ENCODE measurements around the gene DGKQ. TPM values are rescaled to one million over a fixed set of nuclear protein-coding genes. Genes with fewer than 3 reads are reported as not detected.

The DGKQ gene
- total RNA-seq, 1 experiment from 2014 or later: 12.4 TPM

DNA sequence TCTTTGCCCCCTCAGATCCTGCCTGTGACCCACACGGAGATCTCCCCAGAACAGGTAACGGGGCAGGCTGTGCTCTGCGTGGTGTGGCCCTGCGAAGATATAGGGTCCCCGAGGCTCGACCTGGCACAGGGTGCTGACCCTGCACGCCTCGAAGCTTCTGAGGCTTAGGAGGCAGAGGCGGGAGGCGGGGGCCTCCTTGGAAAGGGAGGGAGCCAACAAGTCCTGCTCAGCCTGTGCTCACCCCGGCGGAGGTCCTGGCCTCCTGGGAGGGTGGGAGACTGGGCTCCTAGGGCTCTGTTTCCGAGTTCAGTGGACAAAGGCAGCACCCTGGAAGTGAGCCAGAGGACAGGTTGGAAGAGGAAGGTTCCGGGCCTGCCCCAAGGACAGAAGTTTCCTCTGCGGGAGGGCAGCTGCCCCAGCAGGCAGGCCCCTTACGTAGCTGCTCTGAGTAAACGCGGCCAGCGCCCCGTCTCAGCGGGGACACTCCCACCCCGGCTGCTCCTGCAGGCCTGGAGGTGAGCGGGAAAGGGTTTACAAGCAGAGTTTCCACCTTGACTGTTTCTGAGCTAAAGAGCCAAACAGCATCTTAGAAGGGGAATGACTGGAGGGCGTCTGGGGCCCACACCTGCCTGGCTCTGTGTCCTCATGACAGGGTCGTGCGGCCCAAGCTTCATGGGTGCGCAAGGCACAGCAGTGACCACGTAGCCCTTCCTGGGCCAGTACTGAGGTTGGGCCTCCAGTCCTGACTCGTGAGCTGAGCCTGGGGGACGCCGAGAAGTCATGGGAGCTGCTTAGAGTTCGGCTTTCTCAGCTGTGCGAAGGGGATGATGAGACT is 25.1 kb downstream of the DGKQ start:
- Mint-ChIP-seq H3K27ac (peak overlapping the region in 2 of 3 experiments; percentile 43 to 88; a peak in 3 of 7 replicates), H3K4me1 (peaks cover 13 to 21% of the 10 kb centered on the region in 2 experiments), H3K36me3 (ENCODE audit: insufficient read depth in 1 of 3, low read depth in 3 of 3) (no peaks in the 10 kb centered on the region; a peak in 2 of 7 replicates), H3K4me3 (no peak overlapping the region), H3K9me3 (no peaks in the 10 kb centered on the region), H3K27me3 (ENCODE audit: low read depth) (peaks cover 11% of the 10 kb centered on the region)
- H3K23ac ChIP-seq (ENCODE audit: insufficient read length, low read depth, low read length): no peak overlapping the region
- no peak overlapping the region for H3K9ac ChIP-seq (ENCODE audit: extremely low read depth, insufficient read length, low read length)
- no peak overlapping the region for H3K4me2 ChIP-seq (ENCODE audit: insufficient read depth, insufficient read length, low read length)
- H3K56ac ChIP-seq (ENCODE audit: insufficient read length, low read depth, low read length): no peak overlapping the region
- H2BK12ac ChIP-seq (ENCODE audit: insufficient read length, low read depth, low read length): no peak overlapping the region
- H3K27me3 ChIP-seq (ENCODE audit: insufficient read depth, low read length): no peaks in the 10 kb centered on the region
- no peak overlapping the region for H4K91ac ChIP-seq (ENCODE audit: insufficient read length, low read depth, low read length)
- no peak overlapping the region for H2AK5ac ChIP-seq (ENCODE audit: insufficient read length, low read length)
- H2AFZ ChIP-seq (ENCODE audit: low read length): no peak overlapping the region
- H3T11ph ChIP-seq (ENCODE audit: low read length): no peak overlapping the region
- no CpG with 5 or more reads among the region's 33 CpGs for WGBS (ENCODE audit: extremely low coverage, insufficient read length, low lambda C conversion rate)
- no peak overlapping the region for H2BK120ac ChIP-seq (ENCODE audit: low read depth, low read length, poor library complexity, severe bottlenecking)
- no peak overlapping the region for H3K18ac ChIP-seq (ENCODE audit: insufficient read length, low read depth, low read length)
- H2BK15ac ChIP-seq (ENCODE audit: low read depth, low read length): no peak overlapping the region; the same call in 1 of the 2 replicates
- no peaks in the 10 kb centered on the region for H3K79me2 ChIP-seq (ENCODE audit: insufficient read depth, low read length)
- TF ChIP-seq, protein P1, sequence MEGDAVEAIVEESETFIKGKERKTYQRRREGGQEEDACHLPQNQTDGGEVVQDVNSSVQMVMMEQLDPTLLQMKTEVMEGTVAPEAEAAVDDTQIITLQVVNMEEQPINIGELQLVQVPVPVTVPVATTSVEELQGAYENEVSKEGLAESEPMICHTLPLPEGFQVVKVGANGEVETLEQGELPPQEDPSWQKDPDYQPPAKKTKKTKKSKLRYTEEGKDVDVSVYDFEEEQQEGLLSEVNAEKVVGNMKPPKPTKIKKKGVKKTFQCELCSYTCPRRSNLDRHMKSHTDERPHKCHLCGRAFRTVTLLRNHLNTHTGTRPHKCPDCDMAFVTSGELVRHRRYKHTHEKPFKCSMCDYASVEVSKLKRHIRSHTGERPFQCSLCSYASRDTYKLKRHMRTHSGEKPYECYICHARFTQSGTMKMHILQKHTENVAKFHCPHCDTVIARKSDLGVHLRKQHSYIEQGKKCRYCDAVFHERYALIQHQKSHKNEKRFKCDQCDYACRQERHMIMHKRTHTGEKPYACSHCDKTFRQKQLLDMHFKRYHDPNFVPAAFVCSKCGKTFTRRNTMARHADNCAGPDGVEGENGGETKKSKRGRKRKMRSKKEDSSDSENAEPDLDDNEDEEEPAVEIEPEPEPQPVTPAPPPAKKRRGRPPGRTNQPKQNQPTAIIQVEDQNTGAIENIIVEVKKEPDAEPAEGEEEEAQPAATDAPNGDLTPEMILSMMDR (conservative IDR thresholded peaks at IDR 0.05): no peak
- H4K20me1 ChIP-seq (ENCODE audit: control insufficient read depth, insufficient read depth, insufficient read length): no peaks in the 10 kb centered on the region
- H2BK5ac ChIP-seq (ENCODE audit: insufficient read length, low read length): no peak overlapping the region
- H4K5ac ChIP-seq (ENCODE audit: insufficient read length, low read depth, low read length): no peak overlapping the region
- no peaks in the 10 kb centered on the region; the same call in 1 of the 2 replicates for H3K4me1 ChIP-seq (ENCODE audit: insufficient read depth, low read length)
- H3K9me3 ChIP-seq (ENCODE audit: control insufficient read depth, low read depth, low read length): no peaks in the 10 kb centered on the region
- no peak overlapping the region for H3K27ac ChIP-seq (ENCODE audit: insufficient read length, low read depth, low read length)
- H3K14ac ChIP-seq (ENCODE audit: insufficient read depth, low read length): no peak overlapping the region; the same call in 1 of the 2 replicates
- no peaks in the 10 kb centered on the region for H3K23me2 ChIP-seq (ENCODE audit: insufficient read length, low read depth, low read length, poor library complexity, severe bottlenecking)
- H3K4ac ChIP-seq (ENCODE audit: low read depth, low read length): no peak overlapping the region
- no peak overlapping the region for H4K8ac ChIP-seq (replicated peaks; ENCODE audit: insufficient read length, low read depth, low read length)
- no peaks in the 10 kb centered on the region for H3K79me1 ChIP-seq (ENCODE audit: insufficient read depth, low read depth, low read length, poor library complexity, severe bottlenecking)
- no peak for DNase-seq
- H2BK20ac ChIP-seq (ENCODE audit: low read depth, low read length, poor library complexity, severe bottlenecking): no peak overlapping the region

All from H9 (cell line).